ENCODE measurements around the gene TRAPPC4. TPM values are rescaled to one million over a fixed set of nuclear protein-coding genes. Genes with fewer than 3 reads are reported as not detected.
A peak's percentile ranks its signal among the peaks of the same experiment; 100 is the strongest.

TRAPPC4 gene
- total and polyA plus RNA-seq, 2 of the 8 experiments (the other 6 are each of a cell fraction or from before 2014, with no cell fraction given) = 94.3 to 223 TPM

- no peak overlapping the region; the same call in 1 of the 2 replicates for H3K27ac ChIP-seq (ENCODE audit: low read depth, low read length)
- no peak overlapping the region for H2AFZ ChIP-seq (ENCODE audit: low read length)
- peaks cover 15 to 48% of the 10 kb centered on the region in 2 experiments; a peak in 3 of 4 replicates for H3K79me2 ChIP-seq (ENCODE audit: control insufficient read depth in 1 of 2, insufficient read depth in 2 of 2, low read length in 2 of 2)
- TF ChIP-seq POLR2AphosphoS5 (IDR thresholded peaks at IDR 0.05; ENCODE audit: low read depth, low read length) (peak; percentile 28), POLR2A (IDR thresholded peaks at IDR 0.05; ENCODE audit: control extremely low read depth in 1 of 2, low read depth in 2 of 2, low read length in 2 of 2) (peak in 1 of 2 experiments; percentile 69; a peak in 1 of 3 replicates), TCF12 (IDR thresholded peaks at IDR 0.05; ENCODE audit: low read depth, low read length) (no peak)
- H3K4me2 ChIP-seq (ENCODE audit: insufficient read depth in 1 of 2, low read depth in 2 of 2, low read length in 2 of 2) = peak overlapping the region; percentile 68 to 75
- H2BK5ac ChIP-seq (ENCODE audit: low read depth, low read length) = no peak overlapping the region
- peak overlapping the region; percentile 93 to 99 (median 95); a peak in 4 of 8 replicates for H3K4me3 ChIP-seq (ENCODE audit: extremely low read depth in 1 of 4, insufficient read depth in 2 of 4, low read depth in 3 of 4, low read length in 4 of 4)
- H4K5ac ChIP-seq (ENCODE audit: insufficient read length, low read depth, low read length) = no peak overlapping the region
- no peaks in the 10 kb centered on the region for H3K9me3 ChIP-seq (ENCODE audit: insufficient read depth in 2 of 2, low read depth in 1 of 2, low read length in 1 of 2)
- no peak overlapping the region for H2BK12ac ChIP-seq (ENCODE audit: low read depth, low read length)
- H4K20me1 ChIP-seq (replicated peaks in 1 of 2; ENCODE audit: control insufficient read depth in 1 of 2, insufficient read depth in 2 of 2, low read length in 2 of 2) = peaks cover 3 to 8% of the 10 kb centered on the region in 2 experiments
- no peaks in the 10 kb centered on the region; the same call in 1 of the 2 replicates for H3K23me2 ChIP-seq (ENCODE audit: low read depth, low read length)
- no peak overlapping the region for H2BK15ac ChIP-seq (ENCODE audit: low read length)
- no peaks in the 10 kb centered on the region for H3K27me3 ChIP-seq (replicated peaks in 1 of 4; ENCODE audit: control insufficient read depth in 3 of 4, extremely low read depth in 1 of 4, insufficient read depth in 3 of 4, low read length in 3 of 4)
- peaks cover 0 to 9% (median 2%) of the 10 kb centered on the region in 4 experiments; a peak in 4 of 7 replicates for H3K4me1 ChIP-seq (replicated peaks in 1 of 4; ENCODE audit: control insufficient read depth in 3 of 4, insufficient read depth in 4 of 4, low read length in 3 of 4)
- no peak for DNase-seq (ENCODE audit: low read depth in 1 of 2, low spot score in 2 of 2)
- H3K23ac ChIP-seq (ENCODE audit: insufficient read length) = no peak overlapping the region
- no peak overlapping the region for H3K14ac ChIP-seq (ENCODE audit: insufficient read length)
- no peak overlapping the region for H4K8ac ChIP-seq (ENCODE audit: extremely low read depth, insufficient read depth, low read length)
- FAIRE-seq = no peak
- no peak overlapping the region for H3K56ac ChIP-seq (replicated peaks; ENCODE audit: insufficient read length, low read depth, low read length)
- no peak overlapping the region for H4K91ac ChIP-seq (replicated peaks; ENCODE audit: insufficient read length, low read length)
- peaks cover 5% of the 10 kb centered on the region for H3K79me1 ChIP-seq (ENCODE audit: low read depth, low read length)
- no peak overlapping the region for H2BK120ac ChIP-seq (replicated peaks; ENCODE audit: low read depth, low read length)
- ChIA-PET POLR2A (ENCODE audit: partially characterized antibody) (interaction anchor here (0.6 to 18.5 kb wide), 21 partner anchors 9 to 115 kb away, joined by 3 to 264 read pairs (median 4); partner anchors contain the start of genes C2CD2L, CENATAC, SLC37A4 and VPS11), CTCF (ENCODE audit: partially characterized antibody) (interaction anchor here (0.7 to 1.8 kb wide), 9 partner anchors 9 to 298 kb away, joined by 3 to 5 read pairs (median 4); no protein-coding TSS in a partner anchor)
- H2AK5ac ChIP-seq (ENCODE audit: low read depth, low read length) = no peak overlapping the region
- H2BK20ac ChIP-seq (ENCODE audit: low read length) = no peak overlapping the region
- no peak overlapping the region for H3K9ac ChIP-seq (replicated peaks in 1 of 4; ENCODE audit: extremely low read depth in 1 of 4, low read depth in 3 of 4, low read length in 3 of 4)
- H3K36me3 ChIP-seq (ENCODE audit: control insufficient read depth in 2 of 4, insufficient read depth in 4 of 4, low read length in 3 of 4) = peaks cover 28 to 63% (median 46%) of the 10 kb centered on the region in 4 experiments
- H3K18ac ChIP-seq (ENCODE audit: extremely low read depth, low read length) = no peak overlapping the region
- 93% methylated on average over 14 of the region's 14 CpGs; no CpG with 5 or more reads in 1 of the 2 experiments for WGBS, 2 experiments (ENCODE audit: extremely low coverage in 1 of 2, insufficient coverage in 1 of 2, insufficient read length in 1 of 2, insufficient replicate concordance in 2 of 2, low coverage in 1 of 2, low lambda C conversion rate in 2 of 2, missing lambda C conversion rate in 1 of 2)
- H3K4ac ChIP-seq (replicated peaks; ENCODE audit: insufficient read length, low read depth, low read length) = no peak overlapping the region
Measured at GRCh38 chr11:119016216-119017009, 2.2 kb upstream of the TRAPPC4 start.
